Transverse colon (tissue), 4 donors: Measurements from ENCODE around the gene FGD5. TPM values are rescaled to one million over a fixed set of nuclear protein-coding genes. Genes with fewer than 3 reads are reported as not detected.

Experiments used
- DNase-seq: peaks from one replicate; pipeline ENCODE4 v3.0.0-alpha.2; 2019
- H3K27ac ChIP-seq, 4 donors: fragments of 200-600 bp; sonication (generic); 2 replicates each; pipeline ENCODE4 v1.5.1; 2016 to 2018; ENCODE audit warnings: inconsistent platforms in 4 of 4
- H3K27me3 ChIP-seq: fragments of 200-600 bp; sonication (generic); 2 replicates; pipeline ENCODE4 v1.5.1; 2017; ENCODE audit warnings: inconsistent platforms
- H3K36me3 ChIP-seq, 4 donors: fragments of 200-600 bp; sonication (generic); 2 replicates each; pipeline ENCODE4 v1.5.1; 2017 to 2019; ENCODE audit warnings: inconsistent platforms in 4 of 4
- H3K4me1 ChIP-seq, 4 donors: fragments of 200-600 bp; sonication (generic); 2 replicates each; pipeline ENCODE4 v1.5.1; 2017 to 2020; ENCODE audit warnings: inconsistent platforms in 4 of 4
- H3K4me3 ChIP-seq, 4 donors: fragments of 200-600 bp; sonication (generic); 1 replicate in 1 of 4; 2 replicates in 3 of 4; pipeline versions ENCODE4 v1.5.1 to v1.6.1; 2017 to 2019; ENCODE audit warnings: inconsistent platforms in 4 of 4
- H3K9me3 ChIP-seq, 2 donors: fragments of 200-600 bp; sonication (generic); 2 replicates each; pipeline ENCODE4 v1.5.1; 2017 to 2019; ENCODE audit warnings: inconsistent platforms in 2 of 2
- EP300 ChIP-seq: sonication (generic); formaldehyde crosslinking; IDR thresholded peaks from one replicate; pipeline ENCODE4 v1.6.1; 2017; ENCODE audit warnings: antibody characterized with exemption, low read depth
- POLR2A ChIP-seq: fragments of 450-650 bp; IDR thresholded peaks from one replicate; pipeline ENCODE4 v1.6.1; 2016; ENCODE audit warnings: antibody characterized with exemption, mild to moderate bottlenecking, moderate library complexity
- POLR2AphosphoS5 ChIP-seq, 3 donors: sonication (generic); formaldehyde crosslinking; IDR thresholded peaks; one replicate each; pipeline ENCODE4 v1.6.1; 2016; ENCODE audit warnings: antibody characterized with exemption in 3 of 3
- WGBS, 2 donors: methylation state at CpG; one replicate each; pipeline ENCODE4 v1.1.5; 2018; ENCODE audit warnings: low coverage in 1 of 2; 5-methylcytosine and 5-hydroxymethylcytosine counted together
- in situ Hi-C, 4 donors: fragments of 200-750 bp; cut with MboI; loops; one replicate each; pipeline versions ENCODE4 v1.15.0 to v1.15.1; 2017; ENCODE audit warnings: low sequenced_read_pairs in 3 of 4, low pct_ligation_motif_present in 1 of 4, low pct_unique_long_range_greater_than_20kb in 1 of 4
- intact Hi-C: fragments of 100-400 bp; cut with DNase I; formaldehyde crosslinking; loops from one replicate; pipeline ENCODE4 v1.15.1; 2023; ENCODE audit warnings: low total_unique reads
- total RNA-seq, 4 donors: library from RNA; depleted of rRNA; stranded (reverse); fragments of >200 nt; gene quantifications; one replicate each; pipeline ENCODE4 v1.1.0, GENCODE V29; 2016
- TF ChIP-seq, protein P1 (sequence below), 5 experiments: fragments of 200-600 bp in 3 of 5; fragments of 450-650 bp in 2 of 5; sonication (generic) in 3 of 5; IDR thresholded peaks; 1 replicate in 2 of 5; 2 replicates in 3 of 5; pipeline ENCODE4 v1.5.1; 2016 to 2017; ENCODE audit warnings: antibody characterized with exemption in 5 of 5, inconsistent platforms in 3 of 5, mild to moderate bottlenecking in 2 of 5, moderate library complexity in 1 of 5

Gene FGD5
- total RNA-seq, 4 donors from 2014 or later = 5.6 to 15.9 (median 10.2) TPM

DNA sequence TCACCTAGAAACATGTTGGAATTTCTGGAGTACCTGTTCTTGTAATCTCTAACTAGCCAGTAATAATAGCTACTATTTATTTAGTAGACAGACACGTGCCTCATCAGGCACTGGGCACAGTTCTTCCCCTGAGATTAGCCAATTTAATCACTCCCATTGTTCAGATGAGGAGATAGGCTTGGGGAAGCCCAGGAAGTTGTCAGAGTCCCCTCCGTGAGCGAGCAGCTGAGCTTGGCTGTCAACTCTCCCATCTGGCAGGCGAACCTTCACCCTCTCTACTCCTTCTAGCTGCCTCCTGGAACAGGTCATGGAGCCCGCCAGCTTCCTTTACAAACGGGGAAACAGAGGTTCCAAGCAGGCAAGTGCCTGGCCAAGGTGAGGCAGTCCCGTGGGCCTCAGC lies 31.1 kb upstream of the FGD5 start:
- DNase-seq = no peak
- Histone ChIP-seq H3K27ac (no peak overlapping the region), H3K36me3 (no peaks in the 10 kb centered on the region), H3K4me1 (no peaks in the 10 kb centered on the region), H3K9me3 (no peaks in the 10 kb centered on the region), H3K27me3 (no peaks in the 10 kb centered on the region), H3K4me3 (no peak overlapping the region)
- 55 to 61% methylated on average over 2 to 7 of the region's 7 CpGs for WGBS, 2 donors
- intact Hi-C loops = no loop called here
- no peak for TF ChIP-seq POLR2A
- no peak for TF ChIP-seq POLR2AphosphoS5 (IDR thresholded peaks at IDR 0.05)
- no peak for TF ChIP-seq EP300
- TF ChIP-seq, protein P1, sequence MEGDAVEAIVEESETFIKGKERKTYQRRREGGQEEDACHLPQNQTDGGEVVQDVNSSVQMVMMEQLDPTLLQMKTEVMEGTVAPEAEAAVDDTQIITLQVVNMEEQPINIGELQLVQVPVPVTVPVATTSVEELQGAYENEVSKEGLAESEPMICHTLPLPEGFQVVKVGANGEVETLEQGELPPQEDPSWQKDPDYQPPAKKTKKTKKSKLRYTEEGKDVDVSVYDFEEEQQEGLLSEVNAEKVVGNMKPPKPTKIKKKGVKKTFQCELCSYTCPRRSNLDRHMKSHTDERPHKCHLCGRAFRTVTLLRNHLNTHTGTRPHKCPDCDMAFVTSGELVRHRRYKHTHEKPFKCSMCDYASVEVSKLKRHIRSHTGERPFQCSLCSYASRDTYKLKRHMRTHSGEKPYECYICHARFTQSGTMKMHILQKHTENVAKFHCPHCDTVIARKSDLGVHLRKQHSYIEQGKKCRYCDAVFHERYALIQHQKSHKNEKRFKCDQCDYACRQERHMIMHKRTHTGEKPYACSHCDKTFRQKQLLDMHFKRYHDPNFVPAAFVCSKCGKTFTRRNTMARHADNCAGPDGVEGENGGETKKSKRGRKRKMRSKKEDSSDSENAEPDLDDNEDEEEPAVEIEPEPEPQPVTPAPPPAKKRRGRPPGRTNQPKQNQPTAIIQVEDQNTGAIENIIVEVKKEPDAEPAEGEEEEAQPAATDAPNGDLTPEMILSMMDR (IDR thresholded peaks at IDR 0.05) = no peak
- in situ Hi-C loops = loop anchor here in 1 of 4 donors (10.0 kb wide), 1 partner anchor 127 kb away; no protein-coding TSS in a partner anchor

DNA sequence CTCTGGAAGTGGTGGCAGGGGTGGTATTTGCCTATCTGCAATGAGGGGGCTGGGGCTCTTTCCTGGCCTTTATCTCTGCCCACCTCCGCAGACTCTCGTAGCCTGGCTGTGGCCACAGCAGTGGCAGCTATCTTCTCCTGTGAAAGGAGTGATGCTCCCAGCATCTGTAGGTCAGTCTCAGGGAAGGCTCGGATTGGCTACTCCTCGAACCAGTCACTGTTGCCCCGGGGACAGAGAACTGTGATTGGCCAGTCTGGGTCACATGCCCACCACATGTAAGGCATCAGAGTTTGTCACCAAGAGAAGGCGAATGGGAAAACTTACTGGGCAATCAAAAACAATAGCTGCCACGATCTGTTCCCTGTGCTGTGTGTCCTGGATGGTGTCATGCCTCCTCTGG lies 30.1 kb upstream of the FGD5 start:
- no peak overlapping the region for H3K27ac ChIP-seq
- in situ Hi-C loops (loop anchor here in 1 of 4 donors (10.0 kb wide), 1 partner anchor 126 kb away; no protein-coding TSS in a partner anchor), intact Hi-C loops (no loop called here)
- TF ChIP-seq POLR2AphosphoS5 (IDR thresholded peaks at IDR 0.05) (no peak), POLR2A (no peak), EP300 (no peak)
- TF ChIP-seq, protein P1 (IDR thresholded peaks at IDR 0.05) = no peak
- no peaks in the 10 kb centered on the region for H3K27me3 ChIP-seq
- H3K4me1 ChIP-seq = no peaks in the 10 kb centered on the region
- WGBS, 2 donors = 89% methylated on average over 7 of the region's 7 CpGs; no CpG with 5 or more reads in 1 of the 2 donors
- no peaks in the 10 kb centered on the region for H3K36me3 ChIP-seq
- no peak overlapping the region for H3K4me3 ChIP-seq
- DNase-seq = no peak
- no peaks in the 10 kb centered on the region for H3K9me3 ChIP-seq

DNA sequence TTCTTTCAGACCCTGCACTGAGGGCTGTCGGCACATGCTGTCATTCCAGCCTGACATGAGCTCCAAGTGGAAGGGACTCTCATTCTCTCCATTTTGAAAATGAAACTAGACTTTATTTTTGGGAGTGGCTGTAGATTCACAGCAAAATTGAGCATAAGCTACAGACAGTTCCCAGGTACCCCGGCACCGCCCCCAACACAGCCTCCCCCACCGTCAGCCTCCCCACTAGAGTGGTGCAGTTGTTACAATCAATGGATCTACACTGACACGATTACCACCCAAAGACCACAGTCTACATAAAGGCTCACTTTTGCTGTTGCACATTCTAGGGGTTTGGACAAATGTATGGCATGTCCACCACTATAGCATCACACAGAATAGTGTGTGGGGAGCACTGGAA lies 29.5 kb upstream of the FGD5 start:
- H3K4me3 ChIP-seq = no peak overlapping the region
- WGBS, 2 donors = 78% methylated on average over 5 of the region's 5 CpGs; no CpG with 5 or more reads in 1 of the 2 donors
- no peaks in the 10 kb centered on the region for H3K9me3 ChIP-seq
- no peaks in the 10 kb centered on the region for H3K36me3 ChIP-seq
- no peaks in the 10 kb centered on the region for H3K4me1 ChIP-seq
- in situ Hi-C loops (loop anchor here in 1 of 4 donors (10.0 kb wide), 1 partner anchor 126 kb away; no protein-coding TSS in a partner anchor), intact Hi-C loops (no loop called here)
- H3K27ac ChIP-seq = no peak overlapping the region
- no peaks in the 10 kb centered on the region for H3K27me3 ChIP-seq
- DNase-seq = no peak
- TF ChIP-seq POLR2AphosphoS5 (IDR thresholded peaks at IDR 0.05) (no peak), POLR2A (no peak), EP300 (no peak)
- TF ChIP-seq, protein P1 (IDR thresholded peaks at IDR 0.05) = no peak

GRCh38 chr3:14789640-14790285 lies 29.0 kb upstream of the FGD5 start:
- H3K4me1 ChIP-seq = no peaks in the 10 kb centered on the region
- H3K36me3 ChIP-seq = no peaks in the 10 kb centered on the region
- no peak for TF ChIP-seq POLR2AphosphoS5 (IDR thresholded peaks at IDR 0.05)
- no peak for TF ChIP-seq POLR2A
- TF ChIP-seq, protein P1 (IDR thresholded peaks at IDR 0.05) = no peak
- no peak for TF ChIP-seq EP300
- no peak for DNase-seq
- H3K4me3 ChIP-seq = no peak overlapping the region
- no peaks in the 10 kb centered on the region for H3K9me3 ChIP-seq
- 76 to 90% methylated on average over 8 to 10 of the region's 10 CpGs for WGBS, 2 donors
- no peaks in the 10 kb centered on the region for H3K27me3 ChIP-seq
- no peak overlapping the region for H3K27ac ChIP-seq
- intact Hi-C loops (no loop called here), in situ Hi-C loops (loop anchor here in 3 of 4 donors (10.0 kb wide), 2 partner anchors 125 to 135 kb away; no protein-coding TSS in a partner anchor)
